ENCODE data around the gene PRKCH.

GRCh38 chr14:61380984-61381383, 59.6 kb downstream of the PRKCH start:
- TF ChIP-seq EZH2 (IDR thresholded peaks at IDR 0.05; ENCODE audit: insufficient read depth, poor library complexity, severe bottlenecking) = no peak
- no peak for TF ChIP-seq EZH2phosphoT487 (IDR thresholded peaks at IDR 0.05; ENCODE audit: insufficient read depth, low read depth)

All from GM23248 (cell line).